Right kidney (tissue), 9 donors: ENCODE measurements around the gene DBET.
"Not testable (repeated sequence)": the region's sequence is repeated elsewhere in the genome, so short reads cannot be mapped to it uniquely, and the experiment has no call there.

Experiments used
- DNase-seq: peaks from one replicate; pipeline ENCODE4 v3.0.0-alpha.2; 2016
- long read RNA-seq, 8 donors: transcript quantifications; one replicate each; lab custom pipeline, GENCODE V29; 2026

The DBET gene
- long read RNA-seq, donor 1, result 0 reads
- long read RNA-seq, donor 2, result 0 reads
- long read RNA-seq, donor 3, result 0 reads
- long read RNA-seq, donor 4, result 0 reads
- long read RNA-seq, donor 5, result 0 reads
- long read RNA-seq, donor 6, result 0 reads
- long read RNA-seq, donor 7, result 0 reads
- long read RNA-seq, donor 8, result 0 reads

- not testable (repeated sequence) for DNase-seq
These were observed at the start of gene DBET for GRCh38 chr4:190064342-190064741. DBET (plus strand) TSS chr4:190064502.

GRCh38 chr4:190014771-190015537 lies 49.3 kb upstream of the DBET start:
- DNase-seq, result peak; percentile 55

- peak; percentile 42 for DNase-seq
These were observed 48.5 kb upstream of the DBET start for GRCh38 chr4:190015538-190016368.

GRCh38 chr4:190016369-190017289 lies 47.7 kb upstream of the DBET start:
- peak; percentile 27 for DNase-seq

DNA sequence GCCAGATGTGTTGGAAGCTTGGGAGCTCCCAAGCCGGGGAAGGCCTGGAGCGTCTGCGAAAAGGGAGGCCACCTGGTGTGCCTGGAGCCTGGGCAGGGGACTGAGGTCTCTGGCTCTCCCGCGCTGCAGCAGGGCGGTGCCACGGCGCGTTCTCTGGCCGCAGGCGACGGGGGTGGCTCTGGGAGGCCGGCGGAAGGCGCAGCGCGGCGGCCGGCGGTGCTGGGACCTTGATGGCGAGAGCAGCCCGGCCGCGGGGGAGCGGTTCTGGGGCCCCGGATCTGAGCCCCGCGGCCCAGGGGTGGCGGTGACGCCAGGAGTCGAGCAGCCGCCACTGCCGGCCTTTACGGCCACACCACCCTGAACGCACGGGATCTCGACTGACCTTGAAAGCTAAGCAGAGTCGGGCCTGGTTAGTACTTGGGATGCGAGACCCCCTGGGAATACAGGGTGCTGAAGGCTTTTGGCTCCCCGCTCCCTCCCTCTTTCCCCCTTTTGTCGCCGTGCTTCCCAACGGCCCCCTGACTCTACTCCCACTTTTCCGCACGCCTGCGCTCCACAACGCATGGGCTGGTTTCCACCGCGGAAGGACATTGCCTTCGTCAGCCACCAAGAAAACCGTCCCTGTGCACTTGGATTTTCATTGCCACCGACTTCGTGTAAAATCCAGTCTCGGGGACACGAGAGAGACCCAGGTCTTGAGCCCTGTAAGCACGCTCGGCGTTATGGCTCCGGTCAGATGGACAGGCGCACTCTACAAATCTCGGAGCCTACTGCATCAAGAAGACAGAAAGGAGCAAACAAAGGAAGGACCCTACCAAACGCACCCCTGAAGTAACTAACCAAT lies 46.7 kb upstream of the DBET start:
- DNase-seq, result peak; percentile 63

GRCh38 chr4:190018201-190018920 lies 45.9 kb upstream of the DBET start:
- peak; percentile 57 for DNase-seq

DNA sequence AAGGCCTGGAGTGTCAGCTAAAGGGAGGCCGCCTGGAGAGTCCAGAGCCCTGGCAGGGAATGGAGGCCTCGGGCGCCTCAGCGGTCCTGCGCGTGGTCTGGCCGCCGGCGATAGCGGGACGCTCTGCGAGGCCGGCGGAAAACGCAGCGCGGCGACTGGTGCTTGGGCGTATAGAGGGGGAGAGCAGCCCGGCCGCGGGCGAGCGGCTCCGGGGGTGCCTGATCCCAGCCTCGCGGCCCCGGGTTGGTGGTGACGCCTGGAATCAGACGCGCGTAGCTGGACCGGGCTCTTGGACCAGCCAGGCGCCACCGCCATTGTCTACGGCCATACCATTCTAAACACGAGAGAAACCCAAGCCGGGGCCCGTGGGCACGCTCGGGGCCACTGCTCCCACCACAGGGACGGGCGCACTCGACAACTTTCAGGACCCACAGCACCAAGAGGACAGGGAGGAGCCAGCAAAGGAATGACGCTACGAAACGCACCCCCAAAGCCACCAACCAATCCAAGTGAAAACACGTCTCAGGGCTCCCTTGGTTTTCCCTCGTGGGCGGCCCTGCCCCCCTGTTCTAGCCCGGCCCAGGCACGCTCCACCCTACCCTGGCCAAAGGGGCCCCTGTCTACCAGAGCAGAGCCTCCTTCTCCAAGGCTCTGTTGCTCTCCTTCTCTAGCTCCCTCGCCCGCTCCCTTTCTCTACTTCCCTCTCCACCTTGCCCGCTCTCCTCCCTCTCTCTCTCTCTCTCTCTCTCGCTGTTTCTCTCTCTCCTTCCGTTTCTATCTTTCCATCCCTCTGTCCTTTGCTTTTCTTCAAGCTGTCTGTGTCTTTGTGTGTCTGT lies 45.1 kb upstream of the DBET start:
- peak; percentile 44 for DNase-seq

DNA sequence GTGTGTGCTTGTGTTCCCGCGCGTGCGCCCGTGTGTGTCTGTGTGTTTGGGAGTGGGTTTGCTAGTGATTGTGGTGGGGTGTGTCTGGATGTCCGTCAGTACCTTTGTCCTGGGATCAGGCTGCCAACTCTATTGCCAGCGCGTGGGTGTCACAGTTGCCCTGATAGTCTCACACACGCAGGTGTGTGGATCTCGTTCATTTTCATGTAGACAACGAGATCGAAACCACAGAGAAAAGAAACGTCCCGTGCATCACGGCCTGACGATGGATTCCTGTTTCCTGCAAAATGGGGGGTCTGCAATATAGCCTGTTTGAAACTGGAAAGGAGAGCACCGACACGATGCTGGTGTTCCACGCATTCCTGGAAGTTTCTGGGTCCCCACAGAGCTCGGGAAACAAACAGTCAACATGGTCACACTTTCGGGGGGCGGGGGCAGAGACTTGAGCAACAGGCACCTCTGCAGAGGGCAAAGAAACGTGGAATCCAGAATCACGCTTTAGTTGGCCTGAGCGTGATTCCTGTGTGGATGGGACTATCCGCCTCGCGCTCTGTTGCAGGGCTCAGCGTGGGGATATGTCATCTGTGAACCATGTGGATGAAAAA lies 44.3 kb upstream of the DBET start:
- DNase-seq, result peak; percentile 31

DNA sequence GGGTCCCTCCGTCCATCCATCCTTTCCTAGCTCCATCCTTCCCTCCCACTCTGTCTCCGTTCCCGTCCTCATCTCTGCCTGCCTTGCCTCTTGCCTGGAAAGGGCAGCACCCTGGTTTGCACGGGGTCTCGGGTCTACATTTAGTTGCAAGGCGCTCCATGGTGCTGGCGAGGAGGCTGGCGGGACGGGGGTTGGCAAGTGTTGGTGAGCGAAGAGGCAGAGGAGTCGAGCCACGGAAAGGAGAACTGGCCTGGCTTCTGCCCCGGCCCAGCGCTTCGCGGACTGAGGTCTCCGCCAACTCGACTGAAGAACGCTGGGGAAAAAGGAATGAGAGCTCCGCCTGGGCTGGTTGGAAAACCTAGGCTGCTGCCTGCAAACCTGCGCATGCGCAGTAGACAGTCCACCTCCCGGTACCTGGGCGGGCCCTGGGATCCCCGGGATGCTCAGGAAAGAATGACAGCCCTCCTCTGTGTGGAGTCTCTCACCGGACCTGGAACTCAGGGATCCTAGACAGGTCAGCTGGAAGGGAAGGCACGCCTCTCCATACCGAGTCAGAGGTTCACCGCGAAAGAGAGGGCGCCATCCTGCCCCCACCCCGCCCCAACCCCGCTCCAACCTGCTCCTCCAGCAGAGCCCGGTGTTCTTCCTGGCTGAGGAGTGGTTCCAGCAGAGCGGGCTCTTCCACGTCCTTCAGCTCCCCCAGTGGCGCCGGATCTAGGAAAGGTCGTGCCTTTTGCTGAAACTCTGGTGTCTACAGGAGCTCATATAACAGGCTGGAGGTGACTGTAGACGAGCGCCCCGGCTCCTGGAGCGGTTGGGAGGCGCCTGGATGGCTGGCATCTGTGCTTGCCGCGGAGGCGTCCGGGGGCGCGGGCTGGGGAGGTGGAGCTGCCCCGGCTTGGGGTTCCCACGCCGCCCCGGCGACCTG lies 43.2 kb upstream of the DBET start:
- peak; percentile 77 for DNase-seq

- DNase-seq, result not testable (repeated sequence)
These were observed 42.3 kb upstream of the DBET start for GRCh38 chr4:190021973-190022372.

DNA sequence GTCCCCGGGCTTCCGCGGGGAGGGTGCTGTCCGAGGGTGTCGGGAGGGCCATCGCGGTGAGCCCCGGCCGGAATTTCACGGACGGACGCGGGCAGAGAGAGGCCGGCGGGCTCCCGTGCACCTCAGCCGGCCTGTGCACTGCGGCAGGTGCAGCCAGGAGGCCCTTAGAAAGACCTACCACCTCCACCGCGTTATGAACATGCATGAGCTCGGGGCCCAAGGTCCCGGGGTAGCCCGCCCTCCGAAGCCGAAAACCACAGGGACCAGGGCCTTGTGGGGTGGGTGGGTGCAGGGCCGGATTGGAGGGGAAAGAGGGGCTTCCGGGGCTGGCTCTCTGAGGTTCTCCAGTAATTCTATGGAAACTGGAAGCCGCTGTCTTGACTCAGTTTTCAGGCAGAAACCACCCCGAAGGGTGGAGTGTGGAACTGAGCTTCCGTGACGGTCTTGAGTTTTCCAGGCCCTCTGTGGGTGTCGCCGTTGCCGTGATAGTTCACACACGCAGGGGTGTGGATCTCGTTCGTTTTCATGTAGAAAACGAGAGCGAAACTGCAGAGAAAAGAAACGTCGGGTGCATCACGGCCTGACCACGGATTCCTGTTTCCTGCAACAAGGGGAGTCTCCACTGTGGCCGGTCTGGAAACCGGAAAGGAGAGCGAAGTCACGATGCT lies 41.6 kb upstream of the DBET start:
- peak; percentile 44 for DNase-seq

DNA sequence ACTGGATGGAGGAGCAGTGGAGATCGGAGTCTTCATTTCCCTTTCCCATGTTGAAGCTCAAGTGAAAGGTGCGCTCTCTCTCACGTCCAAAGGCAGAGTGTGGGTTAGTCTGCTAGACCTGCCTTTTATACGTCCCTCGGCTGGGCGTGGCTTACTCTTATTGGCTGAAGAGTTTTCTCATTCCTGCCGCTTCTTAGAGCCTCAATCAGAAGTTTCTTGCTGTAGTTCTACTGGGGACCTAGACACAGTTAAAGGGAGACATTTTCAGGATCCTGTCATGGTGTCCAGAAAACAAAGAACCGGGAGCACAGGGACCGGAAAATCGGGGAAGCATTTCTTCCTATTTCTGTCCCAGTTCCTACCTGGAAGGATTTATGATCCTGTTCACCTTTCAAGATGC lies 37.1 kb upstream of the DBET start, which contains the start of gene FRG2:
TSS of gene FRG2 (minus strand) at position 101 of the 400 bp plus-strand sequence. CDS start at position 49, 52 bp downstream.
- DNase-seq, result not testable (repeated sequence)

DNA sequence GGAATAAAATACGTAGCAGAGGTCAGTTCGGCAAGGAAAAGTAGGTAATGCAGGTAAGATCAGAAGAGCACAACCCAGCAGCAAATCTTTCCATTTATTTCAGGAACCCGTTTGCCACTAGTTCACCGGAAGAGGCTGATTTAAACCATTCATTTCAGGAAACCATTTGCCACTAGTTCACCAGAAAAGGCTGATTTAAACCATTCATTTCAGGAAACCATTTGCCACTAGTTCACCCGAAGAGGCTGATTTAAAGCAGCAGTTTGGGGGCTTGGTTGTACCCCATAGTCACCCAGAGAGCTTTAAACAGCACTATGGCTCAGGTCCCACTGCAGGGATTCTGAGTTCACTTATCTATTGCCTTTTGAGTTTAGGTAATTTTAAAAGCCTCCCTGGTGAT lies 33.0 kb upstream of the DBET start:
- DNase-seq, result not testable (repeated sequence)

DNA sequence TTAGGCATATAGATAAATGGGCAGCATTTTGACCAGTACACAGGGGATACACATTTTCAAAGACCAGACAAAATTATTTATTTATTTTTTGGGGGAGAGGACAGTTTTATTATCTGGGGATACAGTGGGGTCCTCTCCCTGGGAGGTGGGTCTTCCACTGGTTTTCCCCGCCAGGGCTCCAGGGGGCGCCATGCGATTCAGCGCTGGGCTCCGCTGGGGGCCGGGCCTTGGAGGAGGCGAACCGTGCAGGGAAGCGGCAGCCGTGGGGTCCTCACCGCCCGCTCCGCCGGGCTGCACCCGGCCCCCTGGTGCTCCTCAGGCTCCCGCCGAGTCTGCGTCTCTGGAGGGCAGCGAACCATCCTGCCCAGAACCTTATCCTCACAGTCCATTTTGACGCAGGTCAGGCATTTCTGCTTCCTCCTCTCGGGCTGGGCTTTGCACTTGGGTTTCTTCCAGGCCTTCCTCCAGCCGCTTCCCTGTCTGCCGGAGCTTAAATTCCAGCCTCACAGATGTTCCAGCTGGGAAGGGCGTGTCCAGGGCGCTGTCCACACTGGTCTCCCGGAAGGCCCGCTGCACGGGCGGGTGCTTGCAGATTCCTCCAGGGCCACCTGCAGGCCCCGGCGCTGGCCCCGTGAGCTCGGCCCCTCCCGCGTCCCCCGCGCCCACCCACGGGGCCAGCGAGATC lies 26.5 kb upstream of the DBET start:
- not testable (repeated sequence) for DNase-seq

DNA sequence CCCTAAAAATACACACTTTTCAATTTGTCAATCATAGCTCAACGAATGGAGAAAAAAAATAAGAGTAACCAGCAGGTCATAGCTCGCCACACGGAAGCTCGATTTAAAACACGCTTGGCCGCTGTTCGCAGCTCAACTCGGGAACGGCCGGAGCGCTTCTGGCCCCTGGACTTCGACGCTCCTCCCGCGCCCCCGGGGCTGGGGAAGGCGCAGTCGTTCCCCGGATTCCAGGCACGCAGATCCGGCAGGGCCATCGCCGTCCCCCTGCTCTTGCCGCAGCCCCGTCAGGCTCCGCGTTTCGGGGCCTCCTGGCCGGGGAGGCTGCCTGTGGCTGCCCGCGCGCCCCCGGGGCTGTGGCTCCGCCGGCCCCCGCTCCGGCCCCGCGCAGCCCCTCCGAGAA lies 23.4 kb upstream of the DBET start:
- not testable (repeated sequence) for DNase-seq

DNA sequence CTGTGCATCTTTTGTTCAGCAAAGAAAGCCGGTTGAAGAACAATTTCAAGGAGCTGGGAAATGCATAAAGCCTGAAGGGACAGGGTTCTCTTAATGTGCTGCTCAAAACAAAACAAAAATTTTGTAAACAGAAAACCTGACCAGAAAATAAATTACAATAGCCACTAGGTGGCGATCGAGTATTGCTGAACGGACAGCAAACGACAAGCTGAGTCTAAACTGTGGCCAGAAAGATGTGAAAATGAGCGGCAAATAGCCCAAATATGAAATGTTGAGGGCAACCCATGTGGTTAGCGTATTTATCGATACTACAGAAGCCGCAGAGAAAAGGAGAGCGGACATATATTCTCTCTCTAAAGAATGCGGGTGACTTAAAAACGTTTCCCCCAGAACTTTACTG lies 16.7 kb upstream of the DBET start:
- not testable (repeated sequence) for DNase-seq
